Tibial nerve (tissue), 4 donors: ENCODE measurements around the gene NIF3L1. TPM values are rescaled to one million over a fixed set of nuclear protein-coding genes. Genes with fewer than 3 reads are reported as not detected.

ENCODE experiments used
- DNase-seq, 2 donors: peaks; one replicate each; pipeline ENCODE4 v3.0.0-alpha.2; 2019; ENCODE audit warnings: low spot score in 2 of 2
- H3K27ac ChIP-seq, 4 donors: fragments of 200-600 bp; sonication (generic) in 3 of 4; one replicate each; pipeline ENCODE4 v1.5.1; 2017 to 2019; ENCODE audit warnings: mild to moderate bottlenecking in 1 of 4
- H3K27me3 ChIP-seq, 2 donors: fragments of 200-600 bp; sonication (generic) in 1 of 2; one replicate each; pipeline versions ENCODE4 v1.5.1 to v1.6.0; 2017 to 2019
- H3K36me3 ChIP-seq, 3 donors: fragments of 200-600 bp; sonication (generic); one replicate each; pipeline ENCODE4 v1.5.1; 2018 to 2019
- H3K4me1 ChIP-seq, 4 donors: fragments of 200-600 bp; sonication (generic) in 3 of 4; one replicate each; pipeline ENCODE4 v1.5.1; 2017 to 2019
- H3K4me3 ChIP-seq, 4 donors: fragments of 200-600 bp; sonication (generic) in 3 of 4; one replicate each; pipeline ENCODE4 v1.5.1; 2017 to 2019; ENCODE audit warnings: mild to moderate bottlenecking in 1 of 4, moderate library complexity in 1 of 4
- H3K9me3 ChIP-seq, 4 donors: fragments of 200-600 bp; sonication (generic) in 3 of 4; one replicate each; pipeline ENCODE4 v1.5.1; 2017 to 2019
- EP300 ChIP-seq, 2 donors: sonication (generic); formaldehyde crosslinking; IDR thresholded peaks; one replicate each; pipeline ENCODE4 v1.6.1; 2017; ENCODE audit warnings: antibody characterized with exemption in 2 of 2, mild to moderate bottlenecking in 1 of 2
- POLR2A ChIP-seq, 2 donors: fragments of 450-650 bp; IDR thresholded peaks; one replicate each; pipeline ENCODE4 v1.6.1; 2017; ENCODE audit warnings: antibody characterized with exemption in 2 of 2, mild to moderate bottlenecking in 2 of 2, moderate library complexity in 2 of 2
- WGBS, 2 donors: methylation state at CpG; one replicate each; pipeline ENCODE4 v1.1.5; 2018; 5-methylcytosine and 5-hydroxymethylcytosine counted together
- total RNA-seq, 4 donors: library from RNA; depleted of rRNA; stranded (reverse); fragments of >200 nt; gene quantifications; one replicate each; pipeline ENCODE4 v1.1.0, GENCODE V29; 2016
- TF ChIP-seq, protein P1 (sequence below), 5 experiments: fragments of 200-600 bp in 3 of 5; fragments of 450-650 bp in 2 of 5; sonication (generic) in 3 of 5; IDR thresholded peaks; one replicate each; pipeline ENCODE4 v1.5.1; 2016 to 2019; ENCODE audit warnings: antibody characterized with exemption in 5 of 5, mild to moderate bottlenecking in 3 of 5, moderate library complexity in 2 of 5

Gene NIF3L1
- total RNA-seq, 4 donors from 2014 or later, result 17.5 to 38.5 (median 21.5) TPM

DNA sequence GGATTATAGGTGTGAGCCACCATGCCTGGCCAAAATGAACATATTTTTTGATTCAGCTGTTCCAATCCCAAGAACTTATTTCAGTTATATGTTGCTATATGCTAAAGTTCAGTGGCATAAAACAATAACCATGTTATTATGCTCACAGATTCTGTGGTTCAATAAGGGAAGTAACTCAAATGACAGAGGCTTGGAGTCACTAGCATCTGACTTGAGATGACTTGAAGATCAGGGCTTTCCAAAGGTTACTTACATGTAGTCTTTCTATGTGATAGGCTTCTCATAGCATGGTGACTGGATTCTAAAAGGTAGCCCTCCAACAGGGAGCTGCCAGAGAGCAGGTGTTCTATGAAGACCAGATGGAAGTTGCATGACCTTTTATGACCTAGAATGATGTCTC, 41.9 kb upstream of the NIF3L1 start:
- no peaks in the 10 kb centered on the region for H3K4me1 ChIP-seq
- no peak overlapping the region for H3K27ac ChIP-seq
- TF ChIP-seq, protein P1, sequence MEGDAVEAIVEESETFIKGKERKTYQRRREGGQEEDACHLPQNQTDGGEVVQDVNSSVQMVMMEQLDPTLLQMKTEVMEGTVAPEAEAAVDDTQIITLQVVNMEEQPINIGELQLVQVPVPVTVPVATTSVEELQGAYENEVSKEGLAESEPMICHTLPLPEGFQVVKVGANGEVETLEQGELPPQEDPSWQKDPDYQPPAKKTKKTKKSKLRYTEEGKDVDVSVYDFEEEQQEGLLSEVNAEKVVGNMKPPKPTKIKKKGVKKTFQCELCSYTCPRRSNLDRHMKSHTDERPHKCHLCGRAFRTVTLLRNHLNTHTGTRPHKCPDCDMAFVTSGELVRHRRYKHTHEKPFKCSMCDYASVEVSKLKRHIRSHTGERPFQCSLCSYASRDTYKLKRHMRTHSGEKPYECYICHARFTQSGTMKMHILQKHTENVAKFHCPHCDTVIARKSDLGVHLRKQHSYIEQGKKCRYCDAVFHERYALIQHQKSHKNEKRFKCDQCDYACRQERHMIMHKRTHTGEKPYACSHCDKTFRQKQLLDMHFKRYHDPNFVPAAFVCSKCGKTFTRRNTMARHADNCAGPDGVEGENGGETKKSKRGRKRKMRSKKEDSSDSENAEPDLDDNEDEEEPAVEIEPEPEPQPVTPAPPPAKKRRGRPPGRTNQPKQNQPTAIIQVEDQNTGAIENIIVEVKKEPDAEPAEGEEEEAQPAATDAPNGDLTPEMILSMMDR (IDR thresholded peaks at IDR 0.05), result no peak
- TF ChIP-seq POLR2A (IDR thresholded peaks at IDR 0.05) (no peak), EP300 (IDR thresholded peaks at IDR 0.05) (no peak)
- H3K36me3 ChIP-seq, result peaks cover 4 to 22% (median 9%) of the 10 kb centered on the region in 3 donors
- no peaks in the 10 kb centered on the region for H3K9me3 ChIP-seq
- DNase-seq, result no peak
- no peak overlapping the region for H3K4me3 ChIP-seq
- no peaks in the 10 kb centered on the region for H3K27me3 ChIP-seq

DNA sequence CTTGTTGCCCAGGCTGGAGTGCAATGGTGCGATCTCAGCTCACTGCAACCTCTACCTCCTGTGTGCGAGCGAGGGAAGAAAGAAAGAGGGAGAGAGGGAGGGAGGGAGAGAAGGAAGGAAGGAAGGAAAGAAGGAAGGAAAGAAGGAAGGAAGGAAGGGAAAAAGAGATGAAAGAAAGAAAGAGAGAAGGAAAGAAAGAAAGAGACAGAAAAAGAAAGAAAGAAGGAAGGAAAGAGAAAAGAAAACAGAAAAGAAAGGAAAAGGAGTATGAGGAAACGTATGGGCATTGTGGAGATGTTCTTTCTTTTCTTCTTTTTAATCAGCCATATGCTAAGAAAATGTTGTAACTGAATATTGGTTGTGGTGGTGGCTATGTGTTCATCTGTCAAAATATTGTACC, 41.2 kb upstream of the NIF3L1 start:
- H3K27ac ChIP-seq, result no peak overlapping the region
- WGBS, 2 donors, result 79 to 88% methylated on average over 4 of the region's 4 CpGs
- peaks cover 10 to 29% (median 11%) of the 10 kb centered on the region in 3 donors for H3K36me3 ChIP-seq
- no peaks in the 10 kb centered on the region for H3K9me3 ChIP-seq
- no peak for DNase-seq
- no peaks in the 10 kb centered on the region for H3K4me1 ChIP-seq
- H3K4me3 ChIP-seq, result no peak overlapping the region
- no peak for TF ChIP-seq EP300 (IDR thresholded peaks at IDR 0.05)
- no peaks in the 10 kb centered on the region for H3K27me3 ChIP-seq

DNA sequence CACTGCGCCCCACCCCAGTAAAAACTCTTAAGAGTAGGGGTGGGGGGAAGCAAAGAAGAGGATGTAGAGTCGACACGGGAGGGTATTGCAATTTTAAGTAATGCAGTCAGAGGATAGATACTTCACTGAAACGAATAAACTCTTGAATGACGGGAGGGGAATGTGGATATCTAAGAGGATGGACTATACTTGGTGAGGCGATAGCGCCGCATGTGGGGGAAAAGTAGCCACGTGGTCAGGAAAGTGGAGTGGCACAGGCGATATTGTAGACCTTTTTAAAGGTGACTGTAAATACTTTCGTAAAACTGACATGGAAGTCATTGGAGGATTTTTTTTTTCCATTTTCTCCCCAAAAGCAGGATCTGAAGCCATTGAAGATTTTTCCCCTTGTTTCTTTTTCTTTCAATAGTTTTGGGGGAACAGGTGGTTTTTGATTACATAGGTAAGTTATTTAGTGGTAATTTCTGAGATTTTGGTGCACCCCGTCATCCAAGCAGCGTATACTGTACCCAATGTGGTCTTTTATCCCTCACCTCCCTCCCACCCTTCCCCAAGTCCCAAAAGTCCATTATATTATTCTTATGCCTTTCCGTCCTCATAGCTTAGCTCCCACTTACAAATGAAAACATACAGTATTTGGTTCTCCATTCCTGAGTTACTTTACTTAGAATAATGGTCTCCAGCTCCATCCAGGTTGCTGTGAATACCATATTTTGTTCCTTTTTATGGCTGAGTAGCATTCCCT, 38.5 kb upstream of the NIF3L1 start:
- H3K27ac ChIP-seq, result no peak overlapping the region
- no peak for DNase-seq
- H3K4me1 ChIP-seq, result peaks cover 0 to 3% (median 0%) of the 10 kb centered on the region in 4 donors
- peaks cover 10 to 56% (median 36%) of the 10 kb centered on the region in 3 donors for H3K36me3 ChIP-seq
- TF ChIP-seq EP300 (IDR thresholded peaks at IDR 0.05) (no peak), POLR2A (IDR thresholded peaks at IDR 0.05) (no peak)
- TF ChIP-seq, protein P1 (IDR thresholded peaks at IDR 0.05), result no peak
- H3K9me3 ChIP-seq, result no peaks in the 10 kb centered on the region
- no peak overlapping the region for H3K4me3 ChIP-seq
- H3K27me3 ChIP-seq, result no peaks in the 10 kb centered on the region
- WGBS, 2 donors, result 84 to 87% methylated on average over 14 of the region's 14 CpGs

DNA sequence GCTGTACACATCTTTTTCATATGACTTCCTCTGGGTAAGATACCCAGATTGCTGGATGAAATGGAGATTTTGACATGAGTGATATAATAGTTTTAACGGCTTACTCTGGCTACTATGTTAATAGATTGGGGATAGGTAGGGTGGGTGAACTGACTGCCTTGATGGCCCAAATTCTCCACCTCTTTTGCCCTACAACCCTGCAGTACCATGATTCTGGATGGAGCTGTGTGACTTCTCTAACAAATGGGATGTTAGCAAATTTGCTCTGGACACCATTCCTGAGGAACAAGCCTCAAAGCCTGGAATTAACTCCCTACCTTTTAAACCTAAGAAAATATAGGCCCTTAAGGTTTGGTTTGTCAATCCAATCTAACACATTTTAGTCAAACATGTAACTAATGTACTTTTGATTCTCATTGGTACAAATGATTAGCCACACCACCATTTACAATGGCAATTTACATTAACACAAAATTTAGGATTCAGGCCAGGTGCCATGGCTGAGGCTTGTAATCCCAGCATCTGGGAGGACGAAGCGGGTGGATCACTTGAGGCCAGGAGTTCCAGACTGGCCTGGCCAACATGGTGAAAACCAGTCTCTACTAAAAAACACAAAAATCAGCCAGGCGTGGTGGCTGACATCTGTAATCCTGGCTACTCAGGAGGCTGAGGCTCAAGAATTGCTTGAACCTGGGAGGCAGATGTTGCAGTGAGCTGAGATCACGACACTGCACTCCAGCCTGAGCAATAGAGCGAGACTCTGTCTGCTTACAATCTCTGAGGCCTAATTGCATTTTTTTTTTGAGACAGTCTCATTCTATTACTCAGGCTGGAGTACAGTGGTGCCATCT, 37.5 kb upstream of the NIF3L1 start:
- DNase-seq, result no peak
- 95 to 98% methylated on average over 6 of the region's 6 CpGs for WGBS, 2 donors
- TF ChIP-seq, protein P1 (IDR thresholded peaks at IDR 0.05), result no peak
- TF ChIP-seq POLR2A (IDR thresholded peaks at IDR 0.05) (no peak), EP300 (IDR thresholded peaks at IDR 0.05) (no peak)
- Histone ChIP-seq H3K27ac (no peak overlapping the region), H3K27me3 (no peaks in the 10 kb centered on the region), H3K9me3 (no peaks in the 10 kb centered on the region), H3K4me3 (no peak overlapping the region), H3K4me1 (peaks cover 0 to 13% (median 0%) of the 10 kb centered on the region in 4 donors), H3K36me3 (peaks cover 10 to 66% (median 44%) of the 10 kb centered on the region in 3 donors)

DNA sequence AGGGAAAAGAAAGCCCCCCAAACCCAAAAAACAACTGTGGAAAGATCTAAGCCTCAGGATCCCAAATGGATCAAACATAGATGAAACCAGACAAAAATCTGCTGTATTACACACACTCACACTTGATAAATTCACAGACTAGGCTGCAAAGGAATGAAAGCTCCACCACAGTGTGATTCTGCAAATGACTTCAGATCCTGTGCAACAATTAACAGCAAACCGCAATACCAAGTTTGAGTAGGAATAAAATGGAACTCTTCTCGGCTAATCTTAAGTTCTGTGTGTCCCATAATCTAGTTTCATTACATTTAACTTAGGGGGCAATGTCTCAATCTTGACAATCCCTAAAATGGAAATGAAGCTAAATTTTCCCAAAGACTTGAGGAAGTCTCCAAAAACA, 36.6 kb upstream of the NIF3L1 start:
- peaks cover 14 to 76% (median 54%) of the 10 kb centered on the region in 3 donors for H3K36me3 ChIP-seq
- WGBS, 2 donors, result 91 to 97% methylated on average over 2 of the region's 2 CpGs
- no peak overlapping the region for H3K27ac ChIP-seq

More for the DNA sequence above, 36.6 kb upstream of the NIF3L1 start:
- Histone ChIP-seq H3K27me3 (no peaks in the 10 kb centered on the region), H3K9me3 (no peaks in the 10 kb centered on the region), H3K4me3 (no peak overlapping the region), H3K4me1 (peaks cover 0 to 21% (median 0%) of the 10 kb centered on the region in 4 donors)
- TF ChIP-seq, protein P1 (IDR thresholded peaks at IDR 0.05), result no peak
- no peak for TF ChIP-seq POLR2A (IDR thresholded peaks at IDR 0.05)
- TF ChIP-seq EP300 (IDR thresholded peaks at IDR 0.05), result no peak
- no peak for DNase-seq
